Chondrocyte (in vitro differentiated cells): ENCODE data around the gene PXYLP1. TPM values are rescaled to one million over a fixed set of nuclear protein-coding genes. Genes with fewer than 3 reads are reported as not detected.

Experiments
- DNase-seq: peaks from one replicate; pipeline ENCODE4 v3.0.0; 2021; ENCODE audit warnings: mixed read lengths, low spot score
- H3K27ac Mint-ChIP-seq: one replicate; pipeline ENCODE4 v1.8.0; 2021; ENCODE audit warnings: mild to moderate bottlenecking, moderate library complexity, mixed read lengths; ENCODE audit not compliant: unreplicated experiment
- H3K27me3 Mint-ChIP-seq: 2 replicates; pipeline ENCODE4 v1.8.0; 2021; ENCODE audit warnings: low read depth, mixed read lengths
- H3K36me3 Mint-ChIP-seq: 2 replicates; pipeline ENCODE4 v1.8.0; 2021; ENCODE audit warnings: low read depth, mixed read lengths
- H3K4me1 Mint-ChIP-seq: 2 replicates; pipeline ENCODE4 v1.8.0; 2021; ENCODE audit warnings: low read depth, mild to moderate bottlenecking, mixed read lengths
- H3K4me3 Mint-ChIP-seq: one replicate; pipeline ENCODE4 v1.8.0; 2021; ENCODE audit warnings: mild to moderate bottlenecking, moderate library complexity, mixed read lengths; ENCODE audit not compliant: unreplicated experiment
- H3K9me3 Mint-ChIP-seq: 2 replicates; pipeline ENCODE4 v1.8.0; 2021; ENCODE audit warnings: low read depth, mixed read lengths
- CTCF ChIP-seq: fragments of 200-600 bp; sonication (generic); IDR thresholded peaks from 2 replicates; pipeline ENCODE4 v1.5.0; 2021; ENCODE audit warnings: antibody characterized with exemption, mild to moderate bottlenecking, moderate library complexity
- total RNA-seq: library from RNA; stranded (reverse); gene quantifications from 3 replicates; pipeline ENCODE4 v1.2.1, GENCODE V29; 2021

PXYLP1 gene
- total RNA-seq, 1 donor from 2014 or later: 36.0 TPM

GRCh38 chr3:141337523-141337854, 105.9 kb downstream of the PXYLP1 start:
- TF ChIP-seq CTCF: no peak
- DNase-seq: no peak
- Mint-ChIP-seq H3K27me3 (no peaks in the 10 kb centered on the region), H3K27ac (no peak overlapping the region), H3K4me1 (peaks cover 44% of the 10 kb centered on the region), H3K4me3 (no peak overlapping the region), H3K9me3 (peaks cover 6% of the 10 kb centered on the region), H3K36me3 (no peaks in the 10 kb centered on the region)

GRCh38 chr3:141337991-141338390, 106.4 kb downstream of the PXYLP1 start:
- no peak overlapping the region for H3K27ac Mint-ChIP-seq
- H3K4me3 Mint-ChIP-seq: no peak overlapping the region
- DNase-seq: no peak
- H3K27me3 Mint-ChIP-seq: no peaks in the 10 kb centered on the region
- H3K9me3 Mint-ChIP-seq: peaks cover 6% of the 10 kb centered on the region
- no peaks in the 10 kb centered on the region for H3K36me3 Mint-ChIP-seq
- no peak for TF ChIP-seq CTCF
- H3K4me1 Mint-ChIP-seq: peaks cover 39% of the 10 kb centered on the region

GRCh38 chr3:141338881-141339280, 107.3 kb downstream of the PXYLP1 start:
- H3K9me3 Mint-ChIP-seq: peaks cover 6% of the 10 kb centered on the region
- no peak for TF ChIP-seq CTCF
- peaks cover 30% of the 10 kb centered on the region for H3K4me1 Mint-ChIP-seq
- no peaks in the 10 kb centered on the region for H3K36me3 Mint-ChIP-seq
- no peak for DNase-seq
- no peak overlapping the region for H3K27ac Mint-ChIP-seq
- no peaks in the 10 kb centered on the region for H3K27me3 Mint-ChIP-seq
- H3K4me3 Mint-ChIP-seq: no peak overlapping the region

- peaks cover 6% of the 10 kb centered on the region for H3K9me3 Mint-ChIP-seq
- H3K27ac Mint-ChIP-seq: no peak overlapping the region
- no peaks in the 10 kb centered on the region for H3K27me3 Mint-ChIP-seq
- TF ChIP-seq CTCF: no peak
- DNase-seq: no peak
- H3K4me3 Mint-ChIP-seq: no peak overlapping the region
- peaks cover 11% of the 10 kb centered on the region for H3K4me1 Mint-ChIP-seq
- no peaks in the 10 kb centered on the region for H3K36me3 Mint-ChIP-seq
These were observed 109.9 kb downstream of the PXYLP1 start for GRCh38 chr3:141341536-141341935.

GRCh38 chr3:141342386-141342785, 110.8 kb downstream of the PXYLP1 start:
- TF ChIP-seq CTCF: no peak
- no peak overlapping the region for H3K4me3 Mint-ChIP-seq
- H3K9me3 Mint-ChIP-seq: peaks cover 6% of the 10 kb centered on the region
- no peaks in the 10 kb centered on the region for H3K36me3 Mint-ChIP-seq
- H3K4me1 Mint-ChIP-seq: peaks cover 10% of the 10 kb centered on the region
- H3K27me3 Mint-ChIP-seq: no peaks in the 10 kb centered on the region
- DNase-seq: no peak
- no peak overlapping the region for H3K27ac Mint-ChIP-seq
